Sciatic nerve (tissue), 2 donors: ENCODE data around the gene DHH. TPM values are rescaled to one million over a fixed set of nuclear protein-coding genes. Genes with fewer than 3 reads are reported as not detected.
"Not testable (repeated sequence)": the region's sequence is repeated elsewhere in the genome, so short reads cannot be mapped to it uniquely, and the experiment has no call there.

Experiments used
- ATAC-seq: fragments of 200-7000 bp; cut with Tn5 transposase; one replicate; pipeline ENCODE4 v1.9.1; 2020; ENCODE audit warnings: mild to moderate bottlenecking, moderate library complexity
- DNase-seq: peaks from one replicate; pipeline ENCODE4 v3.0.0-alpha.2; 2020; ENCODE audit warnings: low spot score
- intact Hi-C: fragments of 100-400 bp; cut with DNase I; formaldehyde crosslinking; loops from one replicate; pipeline ENCODE4 v1.14.2; 2022
- total RNA-seq: library from RNA; stranded (reverse); fragmentation: NEBNext Ultra II Directional; extraction: Animal tissue kit (Norgen Biotek cat#: 25700); gene quantifications from one replicate; pipeline ENCODE4 v1.2.1, GENCODE V29; 2021
- donor health status: DM: no; HTN: no; CAD: no.
- donor health status: DM: no; HTN: no; CAD: no.

DHH gene
- 54.5 TPM for total RNA-seq

DNA sequence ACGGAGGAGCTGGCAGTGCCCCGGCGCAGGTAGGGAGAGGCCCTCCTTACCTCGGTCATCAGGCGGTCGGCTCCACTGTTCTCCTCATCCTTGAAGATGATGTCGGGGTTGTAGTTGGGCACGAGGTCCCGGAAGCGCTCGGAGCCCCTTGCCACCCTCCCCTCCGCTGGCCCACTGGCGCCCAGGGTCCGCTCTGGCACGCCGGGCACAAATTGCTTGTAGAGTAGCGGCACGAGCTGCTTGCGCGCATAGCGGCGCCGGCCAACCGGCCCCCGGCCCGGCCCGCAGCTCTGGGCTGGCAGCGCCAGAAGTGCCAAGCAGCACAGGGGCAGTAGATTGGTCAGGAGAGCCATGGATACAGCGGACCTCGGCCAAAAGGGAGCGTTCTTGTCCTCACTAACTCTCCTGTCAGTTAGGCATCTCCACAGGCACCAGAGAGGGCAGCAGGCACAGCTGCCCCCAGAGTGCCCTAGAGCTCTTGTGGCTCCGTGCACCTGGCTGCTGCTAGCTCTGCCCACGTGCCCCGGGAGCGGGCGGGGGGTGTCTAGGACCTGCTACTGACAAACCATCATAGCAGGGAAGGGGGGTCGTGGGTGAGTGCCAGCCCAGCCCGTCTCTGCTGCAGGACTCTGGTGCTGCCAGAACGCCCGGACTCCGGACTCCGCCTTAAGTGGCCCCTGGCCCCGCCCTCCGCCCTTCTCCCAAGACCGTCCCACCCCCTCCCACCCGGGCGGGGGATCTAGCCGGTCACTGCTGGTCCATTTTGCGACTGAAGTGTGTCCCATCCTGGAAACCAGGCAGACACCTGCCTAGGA lies at the start of gene DHH:
Gene DHH, minus strand, starts transcription at position 642 of the 815 bp plus-strand sequence. Its CDS starts 289 bp downstream, at position 353.
- intact Hi-C loops, result no loop called here
- peak; percentile 43 for ATAC-seq
- peak; percentile 86 for DNase-seq

GRCh38 chr12:49144384-49144783 lies 49.8 kb upstream of the DHH start:
- intact Hi-C loops, result no loop called here
- no peak for DNase-seq
- ATAC-seq, result no peak

- intact Hi-C loops, result loop anchor here (10.0 kb wide), 2 partner anchors 46 to 96 kb away; partner anchors contain the start of gene TUBA1A
- ATAC-seq, result no peak
- no peak for DNase-seq
Observed at GRCh38 chr12:49138999-49139398, 44.4 kb upstream of the DHH start.

- DNase-seq, result no peak
- intact Hi-C loops, result loop anchor here (10.0 kb wide), 2 partner anchors 46 to 96 kb away; partner anchors contain the start of gene TUBA1A
Observed at GRCh38 chr12:49138587-49138986, 44.0 kb upstream of the DHH start.

DNA sequence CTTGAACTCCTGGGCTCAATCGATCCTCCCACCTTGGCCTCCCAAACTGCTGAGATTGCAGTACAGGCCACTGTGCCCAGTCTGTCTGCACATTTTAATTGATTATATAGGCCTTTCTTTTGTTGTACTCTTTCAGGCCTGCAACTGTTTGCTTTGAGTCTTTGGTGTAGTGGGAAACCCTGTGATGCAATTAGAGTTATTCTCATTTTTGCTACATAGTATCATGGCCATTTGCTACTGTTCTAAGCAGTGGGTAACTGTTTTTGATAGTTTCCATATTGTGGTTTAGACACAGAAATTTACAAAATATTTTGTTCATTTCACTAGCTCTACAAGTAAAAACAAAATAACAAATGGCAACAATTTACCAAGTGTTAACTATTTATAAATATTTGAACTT lies 42.9 kb upstream of the DHH start:
- DNase-seq (no peak), ATAC-seq (no peak)
- intact Hi-C loops, result loop anchor here (10.0 kb wide), 2 partner anchors 47 to 97 kb away; partner anchors contain the start of gene TUBA1A

More at GRCh38 chr12:49138587-49138986, 44.0 kb upstream of the DHH start:
- ATAC-seq, result no peak

DNA sequence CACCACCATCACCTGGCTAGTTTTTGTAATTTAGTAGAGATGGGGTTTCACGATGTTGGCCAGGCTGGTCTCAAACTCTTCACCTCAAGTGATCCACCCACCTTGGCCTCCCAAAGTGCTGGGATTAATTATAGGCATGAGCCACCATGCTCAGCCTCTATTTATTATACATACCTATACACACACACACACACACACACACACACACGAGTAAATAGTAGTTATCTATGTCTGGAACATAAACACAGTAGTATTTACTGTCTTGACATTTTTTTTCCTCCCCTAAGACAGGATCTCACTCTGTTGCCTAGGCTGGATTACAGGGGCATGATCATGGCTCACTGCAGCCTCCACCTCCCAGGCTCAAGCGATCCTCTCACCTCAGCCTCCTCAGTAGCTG lies 42.4 kb upstream of the DHH start:
- not testable (repeated sequence) for DNase-seq, ATAC-seq
- intact Hi-C loops, result loop anchor here (10.0 kb wide), 2 partner anchors 48 to 98 kb away; partner anchors contain the start of gene TUBA1A

DNA sequence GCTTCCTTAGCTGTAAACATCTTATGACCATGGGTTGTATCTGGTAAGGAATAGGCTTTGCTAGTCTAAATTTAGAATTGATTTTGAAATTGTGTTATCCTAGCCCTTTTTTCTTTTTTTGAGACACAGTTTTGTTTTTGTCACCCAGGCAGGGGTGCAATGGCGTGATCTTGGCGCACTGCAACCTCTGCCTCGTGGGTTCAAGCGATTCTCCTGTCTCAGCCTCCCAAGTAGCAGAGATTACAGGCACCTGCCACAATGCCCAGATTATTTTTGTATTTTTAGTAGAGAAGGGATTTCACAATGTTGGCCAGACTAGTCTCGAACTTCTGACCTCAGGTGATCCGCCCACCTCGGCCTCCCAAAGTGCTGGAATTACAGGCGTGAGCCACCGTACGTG lies 39.0 kb upstream of the DHH start:
- DNase-seq (no peak), ATAC-seq (no peak)
- intact Hi-C loops, result loop anchor here (10.0 kb wide), 2 partner anchors 51 to 101 kb away; partner anchors contain the start of gene TUBA1A

DNA sequence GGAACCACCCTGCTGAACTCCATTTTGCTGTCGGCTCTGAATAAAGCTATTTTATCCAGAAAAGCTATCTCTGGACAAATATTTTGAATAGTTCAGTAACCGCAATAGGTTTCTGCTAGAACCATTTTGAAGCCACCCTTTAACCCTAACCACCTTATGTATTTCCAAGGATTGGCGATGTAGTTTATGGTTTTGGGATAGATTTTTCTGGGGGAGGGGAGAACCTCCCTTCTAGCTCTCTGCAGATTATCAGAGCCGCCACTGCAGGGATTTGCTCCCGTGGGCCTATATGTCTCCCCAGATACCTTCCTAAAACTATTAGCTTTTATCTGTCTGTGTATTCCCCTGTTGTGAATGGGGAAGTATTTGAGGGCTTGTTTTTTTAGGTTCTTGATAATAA lies 38.4 kb upstream of the DHH start:
- ATAC-seq, result no peak
- intact Hi-C loops, result loop anchor here (10.0 kb wide), 2 partner anchors 52 to 102 kb away; partner anchors contain the start of gene TUBA1A
- DNase-seq, result no peak

DNA sequence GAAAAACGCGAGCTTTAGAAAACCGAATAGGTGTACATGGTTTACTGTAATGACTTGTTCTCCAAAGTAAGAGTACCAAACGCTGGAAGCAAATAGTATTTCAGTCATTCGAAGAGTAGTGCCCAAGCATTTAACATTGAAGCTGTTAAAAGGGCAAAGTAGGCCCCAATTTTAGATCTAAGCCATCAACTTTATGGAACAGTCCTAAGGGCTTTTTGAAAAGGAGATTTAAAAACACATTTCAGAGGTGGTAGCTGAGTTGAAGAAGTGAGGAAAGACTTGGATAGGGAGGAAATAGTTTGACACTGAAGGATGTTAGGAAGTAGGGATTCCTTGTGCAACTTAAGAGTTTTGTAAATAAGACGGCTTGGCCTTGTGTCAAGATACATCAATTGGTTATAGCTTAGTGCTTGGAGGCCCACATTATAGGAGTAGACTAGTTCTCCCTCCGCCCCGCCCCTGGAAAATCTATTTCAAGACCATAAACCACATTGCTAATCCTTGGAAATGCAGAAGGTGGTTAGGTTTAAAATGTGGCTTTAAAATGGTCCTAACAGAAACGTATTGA lies 37.4 kb upstream of the DHH start:
- no peak for DNase-seq
- intact Hi-C loops, result loop anchor here (10.0 kb wide), 2 partner anchors 53 to 103 kb away; partner anchors contain the start of gene TUBA1A
- ATAC-seq, result no peak

DNA sequence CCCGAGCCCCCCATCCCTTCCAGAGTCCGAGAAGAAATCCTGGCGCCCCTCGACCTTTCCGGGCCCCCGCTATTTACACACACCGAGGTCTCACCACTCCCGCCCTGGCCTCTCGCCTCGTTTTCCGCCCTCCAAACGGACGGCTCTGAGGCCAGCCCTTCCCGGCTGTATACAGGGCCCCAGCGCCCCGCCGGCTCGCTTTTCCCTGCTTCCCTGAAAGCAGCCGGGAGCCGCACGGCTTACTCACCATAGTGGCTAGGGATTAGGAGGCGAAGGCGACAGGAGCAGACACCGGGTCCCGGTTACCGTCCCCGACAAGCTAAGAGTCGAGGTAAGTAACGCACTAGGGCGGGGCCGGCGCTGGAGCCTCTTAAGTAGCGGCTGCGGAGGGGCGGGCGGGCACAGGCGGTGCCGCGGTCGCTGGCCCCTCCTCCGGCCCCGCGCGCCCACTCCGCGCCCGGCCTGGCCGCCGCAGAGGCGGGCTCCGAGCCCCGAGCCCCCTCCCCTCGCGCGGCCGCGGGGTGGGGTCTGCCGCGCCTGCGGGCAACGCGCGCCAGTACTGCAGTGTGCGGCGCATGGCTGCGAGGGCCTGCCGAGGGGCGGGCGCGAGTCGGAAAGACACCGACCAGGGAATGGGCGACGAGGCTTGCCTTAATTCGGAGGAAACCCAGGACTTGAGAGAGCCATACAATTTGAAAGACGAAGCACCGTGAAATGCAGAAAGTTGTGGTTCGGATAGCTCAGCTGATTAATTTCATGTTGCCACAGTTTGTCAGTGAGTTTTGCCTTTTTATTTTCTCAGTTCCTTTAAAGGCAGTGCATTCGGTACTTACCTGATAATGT lies 36.7 kb upstream of the DHH start, which contains the start of gene TUBA1B:
Gene TUBA1B, minus strand, starts transcription at position 345 of the 843 bp plus-strand sequence. Its CDS starts 95 bp downstream, at position 250.
- ATAC-seq, result peak; percentile 94
- peak; percentile 96 for DNase-seq
- intact Hi-C loops, result loop anchor here (10.0 kb wide), 2 partner anchors 54 to 104 kb away; partner anchors contain the start of gene TUBA1A

- peak; percentile 93 for ATAC-seq
- peak; percentile 96 for DNase-seq
- intact Hi-C loops, result loop anchor here (10.0 kb wide), 2 partner anchors 54 to 104 kb away; partner anchors contain the start of gene TUBA1A
Observed at GRCh38 chr12:49130151-49131050, 35.8 kb upstream of the DHH start.

DNA sequence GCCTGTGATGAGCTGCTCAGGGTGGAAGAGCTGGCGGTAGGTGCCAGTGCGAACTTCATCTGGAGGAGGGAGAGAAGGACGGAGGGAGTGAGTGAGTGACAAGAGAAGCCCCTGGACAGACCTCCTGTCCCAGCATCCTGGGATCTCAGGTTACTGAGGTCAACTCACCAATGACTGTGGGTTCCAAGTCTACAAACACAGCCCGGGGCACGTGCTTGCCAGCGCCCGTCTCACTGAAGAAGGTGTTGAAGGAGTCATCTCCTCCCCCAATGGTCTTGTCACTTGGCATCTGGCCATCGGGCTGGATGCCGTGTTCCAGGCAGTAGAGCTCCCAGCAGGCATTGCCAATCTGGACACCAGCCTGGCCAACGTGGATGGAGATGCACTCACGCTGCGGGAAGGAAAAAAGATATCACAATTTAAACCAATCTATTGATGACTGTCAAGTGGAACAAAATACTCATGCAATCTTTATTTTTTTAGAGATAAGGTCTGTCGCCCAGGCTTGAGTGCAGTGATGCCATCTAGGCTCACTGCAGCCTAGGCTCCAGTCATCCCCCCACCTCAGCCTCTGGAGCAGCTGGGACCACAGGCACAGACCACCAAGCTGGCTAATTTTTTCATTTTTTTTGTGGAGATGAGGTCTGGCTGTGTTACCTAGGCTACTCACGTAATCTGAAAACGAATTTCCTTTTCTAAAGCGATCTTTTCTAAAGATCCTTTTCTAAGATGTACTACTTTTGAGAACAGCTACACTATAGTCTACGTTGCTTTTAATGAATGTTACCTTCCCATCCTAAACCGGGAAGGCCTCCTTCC lies 34.9 kb upstream of the DHH start:
- no peak for DNase-seq
- intact Hi-C loops, result loop anchor here (10.0 kb wide), 3 partner anchors 55 to 105 kb away; partner anchors contain the start of genes KMT2D, RHEBL1 and TUBA1A
- ATAC-seq, result no peak

- DNase-seq, ATAC-seq: not testable (repeated sequence)
- intact Hi-C loops, result loop anchor here (10.0 kb wide), 1 partner anchor 63 kb away; the partner anchor contains the start of genes KMT2D and RHEBL1
Observed at GRCh38 chr12:49127971-49128370, 33.4 kb upstream of the DHH start.

GRCh38 chr12:49126852-49127763 lies 32.5 kb upstream of the DHH start:
- no peak for DNase-seq
- no peak for ATAC-seq
- intact Hi-C loops, result loop anchor here (10.0 kb wide), 1 partner anchor 62 kb away; the partner anchor contains the start of genes KMT2D and RHEBL1

DNA sequence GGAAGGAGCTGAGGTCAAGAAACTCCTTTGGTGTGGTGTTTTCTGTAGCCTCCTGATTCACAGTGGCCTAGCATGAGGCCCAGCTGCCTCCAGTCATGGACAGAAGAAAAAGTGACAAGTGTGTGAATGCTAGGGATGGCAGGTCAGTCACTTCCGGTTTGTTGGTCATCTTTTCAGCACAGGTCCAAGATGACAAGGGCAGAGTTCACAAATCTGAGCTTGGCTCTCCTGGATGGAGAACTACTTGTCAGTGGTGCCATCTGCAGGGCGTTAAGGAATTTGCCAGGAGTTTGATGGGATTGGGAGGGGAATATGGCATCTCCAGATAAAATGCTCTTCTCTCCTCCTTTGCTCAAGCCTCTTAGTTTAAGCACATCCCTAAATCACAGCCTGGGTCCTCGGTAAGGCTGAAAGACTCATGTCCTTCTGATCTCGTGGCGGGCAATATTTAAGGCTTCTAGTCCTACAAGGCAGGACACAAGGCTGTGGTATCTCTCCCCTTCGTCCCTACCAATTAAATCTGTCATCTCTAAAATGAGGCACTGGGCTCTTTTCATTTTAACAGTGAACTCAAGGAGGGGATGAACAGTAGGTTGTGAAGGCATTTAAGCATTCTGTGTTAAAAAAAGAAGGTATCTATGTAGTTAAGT lies 26.6 kb upstream of the DHH start:
- ATAC-seq (peak; percentile 85), DNase-seq (peak; percentile 67)
- intact Hi-C loops, result loop anchor here (10.0 kb wide), 1 partner anchor 56 kb away; the partner anchor contains the start of genes KMT2D and RHEBL1
